DMS153 treated with DMSO at 0.1 percent for 48 hours (cell line): ENCODE results near the gene ORM1.
"Not testable (repeated sequence)": the region's sequence is repeated elsewhere in the genome, so short reads cannot be mapped to it uniquely, and the experiment has no call there.

ENCODE experiments used
- DNase-seq: peaks from one replicate; lab custom pipeline; 2025; ENCODE audit not compliant: unreplicated experiment; lab: John Stamatoyannopoulos, UW

Gene ORM1

GRCh38 chr9:114322831-114323531, at the start of gene ORM1:
TSS of gene ORM1 (plus strand) at chr9:114323098. CDS start at chr9:114323134, 36 bp downstream.
- DNase-seq = not testable (repeated sequence)

GRCh38 chr9:114273461-114273881, 49.4 kb upstream of the ORM1 start:
- DNase-seq = no peak

GRCh38 chr9:114274217-114274616, 48.7 kb upstream of the ORM1 start:
- no peak for DNase-seq

GRCh38 chr9:114275246-114276004, 47.5 kb upstream of the ORM1 start:
- no peak for DNase-seq

GRCh38 chr9:114276908-114277821, 45.7 kb upstream of the ORM1 start:
- no peak for DNase-seq

- no peak for DNase-seq
Observed at GRCh38 chr9:114278356-114278755, 44.5 kb upstream of the ORM1 start.

GRCh38 chr9:114278881-114279570, 43.9 kb upstream of the ORM1 start:
- no peak for DNase-seq

- no peak for DNase-seq
Observed at GRCh38 chr9:114279693-114280092, 43.2 kb upstream of the ORM1 start.

- no peak for DNase-seq
Observed at GRCh38 chr9:114280636-114281472, 42.0 kb upstream of the ORM1 start.

- no peak for DNase-seq
Observed at GRCh38 chr9:114281473-114282103, 41.3 kb upstream of the ORM1 start.

- no peak for DNase-seq
Observed at GRCh38 chr9:114282104-114282485, 40.8 kb upstream of the ORM1 start.

- DNase-seq = no peak
Observed at GRCh38 chr9:114282507-114282906, 40.4 kb upstream of the ORM1 start.

- no peak for DNase-seq
Observed at GRCh38 chr9:114282926-114283325, 40.0 kb upstream of the ORM1 start.

- DNase-seq = no peak
Observed at GRCh38 chr9:114283551-114284111, 39.3 kb upstream of the ORM1 start.

- no peak for DNase-seq
Observed at GRCh38 chr9:114284316-114285060, 38.4 kb upstream of the ORM1 start.

GRCh38 chr9:114285166-114285867, 37.6 kb upstream of the ORM1 start:
- DNase-seq = no peak

- no peak for DNase-seq
Observed at GRCh38 chr9:114286146-114286679, 36.7 kb upstream of the ORM1 start.
